Glutamatergic neuron (in vitro differentiated cells): ENCODE data around the gene EHMT2. TPM values are rescaled to one million over a fixed set of nuclear protein-coding genes. Genes with fewer than 3 reads are reported as not detected.
"Not testable (repeated sequence)": the region's sequence is repeated elsewhere in the genome, so short reads cannot be mapped to it uniquely, and the experiment has no call there.

ENCODE experiments used
- DNase-seq: peaks from one replicate; pipeline ENCODE4 v3.0.0; 2022
- H3K27ac Mint-ChIP-seq: one replicate; pipeline ENCODE4 v1.8.0; 2020; ENCODE audit warnings: mild to moderate bottlenecking, mixed read lengths, inconsistent platforms; ENCODE audit not compliant: unreplicated experiment
- H3K27me3 Mint-ChIP-seq: one replicate; pipeline ENCODE4 v1.8.0; 2020; ENCODE audit warnings: mild to moderate bottlenecking, moderate library complexity, mixed read lengths, inconsistent platforms; ENCODE audit not compliant: unreplicated experiment
- H3K36me3 Mint-ChIP-seq: one replicate; pipeline ENCODE4 v1.8.0; 2020; ENCODE audit warnings: mild to moderate bottlenecking, mixed read lengths, inconsistent platforms; ENCODE audit not compliant: unreplicated experiment
- H3K4me1 Mint-ChIP-seq: one replicate; pipeline ENCODE4 v1.8.0; 2020; ENCODE audit warnings: mild to moderate bottlenecking, low read depth, mixed read lengths, inconsistent platforms; ENCODE audit not compliant: unreplicated experiment
- H3K4me3 Mint-ChIP-seq: one replicate; pipeline ENCODE4 v1.8.0; 2020; ENCODE audit warnings: mild to moderate bottlenecking, mixed read lengths, inconsistent platforms; ENCODE audit not compliant: unreplicated experiment
- H3K9me3 Mint-ChIP-seq: one replicate; pipeline ENCODE4 v1.8.0; 2020; ENCODE audit warnings: mild to moderate bottlenecking, moderate library complexity, mixed read lengths, inconsistent platforms; ENCODE audit not compliant: unreplicated experiment
- total RNA-seq: library from RNA; stranded (reverse); fragmentation: NEBNext Ultra II Directional; extraction: Animal tissue kit (Norgen Biotek cat#: 25700); gene quantifications from one replicate; pipeline ENCODE4 v1.2.1, GENCODE V29; 2021; ENCODE audit not compliant: unreplicated experiment
- TF ChIP-seq, protein P1 (sequence below): fragments of 200-600 bp; sonication (generic); IDR thresholded peaks from one replicate; pipeline ENCODE4 v1.5.0; 2021; ENCODE audit not compliant: partially characterized antibody, unreplicated experiment

The EHMT2 gene
- total RNA-seq, 1 donor from 2014 or later: 113 TPM

GRCh38 chr6:31860349-31860748 lies 37.1 kb downstream of the EHMT2 start:
- DNase-seq: no peak
- H3K27me3 Mint-ChIP-seq: peaks cover 11% of the 10 kb centered on the region
- H3K4me3 Mint-ChIP-seq: no peak overlapping the region
- no peak overlapping the region for H3K27ac Mint-ChIP-seq
- H3K4me1 Mint-ChIP-seq: peaks cover 2% of the 10 kb centered on the region
- TF ChIP-seq, protein P1, sequence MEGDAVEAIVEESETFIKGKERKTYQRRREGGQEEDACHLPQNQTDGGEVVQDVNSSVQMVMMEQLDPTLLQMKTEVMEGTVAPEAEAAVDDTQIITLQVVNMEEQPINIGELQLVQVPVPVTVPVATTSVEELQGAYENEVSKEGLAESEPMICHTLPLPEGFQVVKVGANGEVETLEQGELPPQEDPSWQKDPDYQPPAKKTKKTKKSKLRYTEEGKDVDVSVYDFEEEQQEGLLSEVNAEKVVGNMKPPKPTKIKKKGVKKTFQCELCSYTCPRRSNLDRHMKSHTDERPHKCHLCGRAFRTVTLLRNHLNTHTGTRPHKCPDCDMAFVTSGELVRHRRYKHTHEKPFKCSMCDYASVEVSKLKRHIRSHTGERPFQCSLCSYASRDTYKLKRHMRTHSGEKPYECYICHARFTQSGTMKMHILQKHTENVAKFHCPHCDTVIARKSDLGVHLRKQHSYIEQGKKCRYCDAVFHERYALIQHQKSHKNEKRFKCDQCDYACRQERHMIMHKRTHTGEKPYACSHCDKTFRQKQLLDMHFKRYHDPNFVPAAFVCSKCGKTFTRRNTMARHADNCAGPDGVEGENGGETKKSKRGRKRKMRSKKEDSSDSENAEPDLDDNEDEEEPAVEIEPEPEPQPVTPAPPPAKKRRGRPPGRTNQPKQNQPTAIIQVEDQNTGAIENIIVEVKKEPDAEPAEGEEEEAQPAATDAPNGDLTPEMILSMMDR: no peak
- H3K9me3 Mint-ChIP-seq: peaks cover 2% of the 10 kb centered on the region
- H3K36me3 Mint-ChIP-seq: no peaks in the 10 kb centered on the region

DNA sequence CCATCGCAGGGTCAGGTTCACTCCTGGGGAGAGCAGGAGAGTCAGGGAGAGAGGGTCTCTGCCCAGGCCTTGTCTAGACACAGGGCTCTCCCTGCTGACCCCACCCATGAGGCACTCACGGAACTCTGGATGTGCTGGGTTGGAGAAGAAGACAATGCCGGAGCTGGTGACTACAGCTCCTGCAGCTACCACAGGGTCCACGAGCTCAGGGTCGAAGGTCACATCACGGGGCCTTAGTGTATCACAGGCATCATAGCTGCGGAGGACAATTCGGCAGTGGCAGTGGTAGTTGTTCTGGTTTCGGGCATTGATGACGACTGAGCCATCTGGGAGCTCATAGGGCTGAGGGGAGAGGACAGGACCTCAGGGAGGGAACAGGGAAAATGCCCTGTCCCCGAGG lies 37.6 kb downstream of the EHMT2 start:
- TF ChIP-seq, protein P1: no peak
- Mint-ChIP-seq H3K27me3 (peaks cover 11% of the 10 kb centered on the region), H3K27ac (no peak overlapping the region), H3K9me3 (peaks cover 2% of the 10 kb centered on the region), H3K4me1 (peaks cover 2% of the 10 kb centered on the region), H3K36me3 (no peaks in the 10 kb centered on the region), H3K4me3 (no peak overlapping the region)
- DNase-seq: no peak

DNA sequence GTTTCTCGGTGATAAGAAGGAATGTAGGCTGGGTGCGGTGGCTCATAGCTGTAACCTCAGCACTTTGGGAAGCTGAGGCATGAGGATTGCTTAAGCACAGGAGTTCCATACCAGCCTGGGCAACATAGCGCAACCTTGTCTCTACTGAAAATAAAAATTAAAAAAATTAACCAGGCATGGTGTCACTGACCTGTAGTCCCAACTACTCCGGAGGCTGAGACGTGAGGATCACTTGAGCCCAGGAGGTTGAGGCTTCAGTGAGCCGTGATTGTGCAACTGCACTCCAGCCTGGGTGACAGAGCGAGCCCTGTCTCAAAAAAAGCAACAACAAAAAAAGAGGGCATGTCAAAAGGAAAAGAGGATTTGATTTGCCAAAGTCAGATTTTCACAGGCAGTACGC lies 38.8 kb downstream of the EHMT2 start:
- Mint-ChIP-seq H3K36me3 (no peaks in the 10 kb centered on the region), H3K9me3 (peaks cover 2% of the 10 kb centered on the region), H3K27me3 (peaks cover 10% of the 10 kb centered on the region), H3K4me3 (no peak overlapping the region), H3K27ac (no peak overlapping the region), H3K4me1 (no peaks in the 10 kb centered on the region)
- no peak for DNase-seq
- TF ChIP-seq, protein P1: no peak

DNA sequence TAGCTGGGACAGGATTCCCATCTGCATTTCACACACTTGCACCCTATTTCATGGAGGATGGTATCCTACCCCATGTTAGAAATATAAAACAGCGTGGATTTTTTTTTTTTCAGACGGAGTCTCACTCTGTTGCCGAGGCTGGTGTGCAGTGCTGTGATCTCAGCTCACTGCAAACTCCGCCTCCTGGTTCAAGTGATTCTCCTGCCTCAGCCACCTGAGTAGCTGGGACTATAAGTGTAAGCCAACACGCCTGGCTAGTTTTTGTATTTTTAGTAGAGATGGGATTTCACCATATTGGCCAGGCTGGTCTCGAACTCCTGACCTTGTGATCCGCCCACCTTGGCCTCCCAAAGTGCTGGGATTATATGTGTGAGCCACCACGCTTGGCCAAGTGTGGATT lies 39.7 kb downstream of the EHMT2 start:
- not testable (repeated sequence) for DNase-seq, H3K4me3 Mint-ChIP-seq, H3K4me1 Mint-ChIP-seq, H3K27me3 Mint-ChIP-seq, H3K27ac Mint-ChIP-seq, H3K36me3 Mint-ChIP-seq, H3K9me3 Mint-ChIP-seq

GRCh38 chr6:31851980-31852718 lies 45.3 kb downstream of the EHMT2 start:
- not testable (repeated sequence) for H3K9me3 Mint-ChIP-seq, H3K27ac Mint-ChIP-seq, H3K27me3 Mint-ChIP-seq, H3K36me3 Mint-ChIP-seq, H3K4me1 Mint-ChIP-seq, H3K4me3 Mint-ChIP-seq, DNase-seq

- Mint-ChIP-seq H3K4me3 (no peak overlapping the region), H3K27ac (no peak overlapping the region)
Measured at GRCh38 chr6:31851485-31851832, 46.0 kb downstream of the EHMT2 start.

More at GRCh38 chr6:31851485-31851832, 46.0 kb downstream of the EHMT2 start:
- DNase-seq: no peak
- Mint-ChIP-seq H3K27me3 (peaks cover 5% of the 10 kb centered on the region), H3K36me3 (peaks cover 5% of the 10 kb centered on the region), H3K4me1 (no peaks in the 10 kb centered on the region), H3K9me3 (no peaks in the 10 kb centered on the region)
- TF ChIP-seq, protein P1: no peak
